Nephron (organoid): ENCODE measurements around the gene RER1.

ENCODE experiments used
- H3K27ac Mint-ChIP-seq, 3 experiments: 2 replicates each; pipeline ENCODE4 v1.8.0; 2020; ENCODE audit warnings: mixed read lengths in 3 of 3, mild to moderate bottlenecking in 2 of 3, moderate library complexity in 1 of 3
- H3K27me3 Mint-ChIP-seq: 2 replicates; pipeline ENCODE4 v1.8.0; 2021; ENCODE audit warnings: low read depth, mild to moderate bottlenecking, moderate library complexity, mixed read lengths
- H3K36me3 Mint-ChIP-seq: 2 replicates; pipeline ENCODE4 v1.8.0; 2020; ENCODE audit warnings: low read depth, mixed read lengths
- H3K4me1 Mint-ChIP-seq: 2 replicates; pipeline ENCODE4 v1.8.0; 2020; ENCODE audit warnings: mixed read lengths
- H3K4me3 Mint-ChIP-seq, 3 experiments: 2 replicates each; pipeline ENCODE4 v1.8.0; 2020; ENCODE audit warnings: mild to moderate bottlenecking in 3 of 3, mixed read lengths in 3 of 3, moderate library complexity in 2 of 3
- H3K9me3 Mint-ChIP-seq: 2 replicates; pipeline ENCODE4 v1.8.0; 2020; ENCODE audit warnings: mixed read lengths
- TF ChIP-seq, protein P1 (sequence below), 3 experiments: fragments of 200-600 bp; sonication (generic); IDR thresholded peaks; one replicate each; pipeline ENCODE4 v1.5.0; 2021; ENCODE audit warnings: antibody characterized with exemption in 3 of 3; ENCODE audit not compliant: unreplicated experiment in 3 of 3

RER1 gene

DNA sequence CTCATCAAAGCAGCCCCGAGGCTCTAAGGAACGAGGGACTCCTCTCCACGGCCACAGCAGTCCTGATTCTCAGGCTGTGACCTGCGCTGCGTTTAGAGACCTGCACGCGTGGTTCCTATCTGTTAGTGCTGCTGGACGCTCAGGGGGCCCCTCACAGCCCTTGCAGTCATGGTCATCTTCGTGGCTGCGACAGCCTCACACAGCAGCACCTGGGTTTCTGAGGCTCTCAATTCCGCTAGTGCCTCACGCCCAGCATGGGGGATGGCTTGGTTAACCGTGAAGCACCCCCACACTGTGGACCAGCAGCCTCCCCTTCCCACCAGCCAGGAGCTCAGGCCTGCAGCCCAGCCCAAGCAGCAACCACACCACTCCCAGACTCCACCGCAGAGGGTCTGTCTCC, 8.1 kb upstream of the RER1 start:
- Mint-ChIP-seq H3K27ac (no peak overlapping the region), H3K9me3 (no peaks in the 10 kb centered on the region), H3K27me3 (peaks cover 3% of the 10 kb centered on the region), H3K36me3 (peaks cover 4% of the 10 kb centered on the region), H3K4me3 (no peak overlapping the region), H3K4me1 (peaks cover 24% of the 10 kb centered on the region)
- TF ChIP-seq, protein P1, sequence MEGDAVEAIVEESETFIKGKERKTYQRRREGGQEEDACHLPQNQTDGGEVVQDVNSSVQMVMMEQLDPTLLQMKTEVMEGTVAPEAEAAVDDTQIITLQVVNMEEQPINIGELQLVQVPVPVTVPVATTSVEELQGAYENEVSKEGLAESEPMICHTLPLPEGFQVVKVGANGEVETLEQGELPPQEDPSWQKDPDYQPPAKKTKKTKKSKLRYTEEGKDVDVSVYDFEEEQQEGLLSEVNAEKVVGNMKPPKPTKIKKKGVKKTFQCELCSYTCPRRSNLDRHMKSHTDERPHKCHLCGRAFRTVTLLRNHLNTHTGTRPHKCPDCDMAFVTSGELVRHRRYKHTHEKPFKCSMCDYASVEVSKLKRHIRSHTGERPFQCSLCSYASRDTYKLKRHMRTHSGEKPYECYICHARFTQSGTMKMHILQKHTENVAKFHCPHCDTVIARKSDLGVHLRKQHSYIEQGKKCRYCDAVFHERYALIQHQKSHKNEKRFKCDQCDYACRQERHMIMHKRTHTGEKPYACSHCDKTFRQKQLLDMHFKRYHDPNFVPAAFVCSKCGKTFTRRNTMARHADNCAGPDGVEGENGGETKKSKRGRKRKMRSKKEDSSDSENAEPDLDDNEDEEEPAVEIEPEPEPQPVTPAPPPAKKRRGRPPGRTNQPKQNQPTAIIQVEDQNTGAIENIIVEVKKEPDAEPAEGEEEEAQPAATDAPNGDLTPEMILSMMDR (IDR thresholded peaks at IDR 0.05; ENCODE audit: unreplicated experiment in 3 of 3): no peak

DNA sequence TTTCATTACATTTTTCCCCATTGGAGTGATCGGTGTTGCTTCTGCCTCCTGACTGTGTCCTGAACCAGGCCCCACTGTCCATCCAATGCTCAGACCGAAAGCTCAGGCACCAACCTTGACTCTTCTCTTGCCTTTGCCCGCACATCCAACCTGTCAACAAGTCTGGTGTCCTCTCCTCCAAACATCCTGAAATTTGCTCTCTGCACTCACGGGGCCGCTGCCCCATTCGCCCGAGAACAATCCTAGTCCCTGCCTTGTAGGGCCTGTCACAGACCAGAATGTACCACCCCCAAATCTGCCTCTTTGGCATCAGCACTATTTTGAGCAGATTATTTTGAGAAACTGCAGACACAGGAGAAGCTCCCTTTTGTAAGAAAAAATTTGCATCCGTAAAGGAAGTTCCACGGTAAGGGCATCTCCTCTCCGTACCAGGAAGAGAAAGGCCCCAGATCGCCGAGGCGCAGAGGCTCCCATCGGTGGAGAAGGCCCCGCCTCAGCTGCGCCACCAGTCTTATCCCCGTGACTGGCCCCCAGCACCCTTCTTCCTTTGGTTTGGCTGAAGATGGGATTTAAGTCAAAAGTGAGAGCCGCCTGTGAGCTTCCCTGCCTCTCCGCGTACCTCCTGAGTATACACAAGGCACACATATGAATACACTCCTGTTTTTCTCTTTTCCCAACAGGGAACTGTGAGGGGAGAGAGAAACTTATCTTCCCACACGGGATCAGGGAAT, 7.3 kb upstream of the RER1 start:
- TF ChIP-seq, protein P1 (IDR thresholded peaks at IDR 0.05; ENCODE audit: unreplicated experiment in 3 of 3): no peak
- Mint-ChIP-seq H3K27ac (peak overlapping the region in 1 of 3 experiments; percentile 14), H3K36me3 (peaks cover 4% of the 10 kb centered on the region), H3K27me3 (peaks cover 3% of the 10 kb centered on the region), H3K4me1 (peaks cover 18% of the 10 kb centered on the region), H3K9me3 (no peaks in the 10 kb centered on the region), H3K4me3 (peak overlapping the region in 2 of 3 experiments; percentile 25 to 29)

DNA sequence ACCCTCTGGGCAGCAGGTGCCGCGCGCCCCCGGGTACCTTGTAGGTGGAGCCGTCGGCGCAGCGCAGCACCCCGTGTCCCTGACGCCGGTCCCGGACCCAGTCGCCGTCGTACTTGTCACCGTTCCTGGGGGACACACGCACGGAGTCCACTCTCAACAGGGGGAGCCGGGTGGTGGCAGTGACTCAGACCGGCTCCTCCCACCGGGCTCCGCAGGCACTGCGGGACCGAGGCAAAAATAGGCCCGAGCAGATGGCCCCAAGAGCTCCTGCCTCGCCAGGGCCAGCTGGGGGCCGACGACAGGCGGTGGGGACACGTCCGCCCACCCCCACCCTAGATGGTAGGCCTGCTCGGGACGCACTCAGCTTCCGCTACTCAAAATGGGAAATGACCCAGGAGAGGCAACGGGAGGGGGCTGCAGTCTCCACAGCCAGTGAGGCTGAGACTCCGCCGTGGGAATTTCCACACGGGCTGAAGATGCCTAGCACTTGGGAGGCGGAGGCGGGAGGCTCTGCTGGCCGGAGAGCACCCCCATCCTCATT, 6.6 kb upstream of the RER1 start:
- H3K27ac Mint-ChIP-seq: no peak overlapping the region
- H3K4me1 Mint-ChIP-seq: peaks cover 20% of the 10 kb centered on the region
- TF ChIP-seq, protein P1 (IDR thresholded peaks at IDR 0.05; ENCODE audit: unreplicated experiment in 3 of 3): no peak
- no peaks in the 10 kb centered on the region for H3K9me3 Mint-ChIP-seq
- peaks cover 3% of the 10 kb centered on the region for H3K27me3 Mint-ChIP-seq
- peaks cover 4% of the 10 kb centered on the region for H3K36me3 Mint-ChIP-seq
- peak overlapping the region in 1 of 3 experiments; percentile 42 for H3K4me3 Mint-ChIP-seq

DNA sequence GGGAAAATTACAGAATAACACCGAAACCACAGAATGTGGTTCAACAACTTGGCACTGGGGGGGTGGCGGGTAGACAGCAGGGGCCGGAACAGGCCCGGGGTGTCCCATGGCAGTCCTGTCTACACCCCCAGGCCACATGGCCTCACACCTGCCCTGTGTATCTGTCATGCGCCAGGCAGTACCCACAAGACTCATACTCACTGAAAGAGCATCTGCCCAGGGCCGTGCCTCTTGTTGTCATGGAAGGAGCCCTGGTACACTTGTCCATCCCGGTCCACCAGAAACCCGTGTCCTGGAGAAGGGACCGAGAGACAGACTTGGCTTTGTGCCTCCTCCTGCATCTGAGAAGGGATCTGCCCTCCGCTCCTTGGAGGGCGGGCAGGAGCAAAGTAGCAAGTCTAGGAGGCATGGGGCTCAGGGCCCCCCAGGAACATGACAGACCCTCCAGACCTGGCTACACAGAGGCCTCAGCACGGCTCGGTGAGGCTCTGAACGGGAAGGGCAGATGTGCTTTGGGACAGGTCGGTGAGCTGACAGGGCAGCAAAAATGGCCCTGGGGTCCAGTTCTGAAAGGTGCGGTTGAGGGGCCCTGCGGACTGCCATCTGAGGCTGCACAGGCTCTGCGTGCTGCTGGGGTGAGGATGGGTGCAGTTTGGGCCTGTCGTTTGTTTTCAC, 5.9 kb upstream of the RER1 start:
- peaks cover 3% of the 10 kb centered on the region for H3K27me3 Mint-ChIP-seq
- H3K4me3 Mint-ChIP-seq: peak overlapping the region in 1 of 3 experiments; percentile 42

DNA sequence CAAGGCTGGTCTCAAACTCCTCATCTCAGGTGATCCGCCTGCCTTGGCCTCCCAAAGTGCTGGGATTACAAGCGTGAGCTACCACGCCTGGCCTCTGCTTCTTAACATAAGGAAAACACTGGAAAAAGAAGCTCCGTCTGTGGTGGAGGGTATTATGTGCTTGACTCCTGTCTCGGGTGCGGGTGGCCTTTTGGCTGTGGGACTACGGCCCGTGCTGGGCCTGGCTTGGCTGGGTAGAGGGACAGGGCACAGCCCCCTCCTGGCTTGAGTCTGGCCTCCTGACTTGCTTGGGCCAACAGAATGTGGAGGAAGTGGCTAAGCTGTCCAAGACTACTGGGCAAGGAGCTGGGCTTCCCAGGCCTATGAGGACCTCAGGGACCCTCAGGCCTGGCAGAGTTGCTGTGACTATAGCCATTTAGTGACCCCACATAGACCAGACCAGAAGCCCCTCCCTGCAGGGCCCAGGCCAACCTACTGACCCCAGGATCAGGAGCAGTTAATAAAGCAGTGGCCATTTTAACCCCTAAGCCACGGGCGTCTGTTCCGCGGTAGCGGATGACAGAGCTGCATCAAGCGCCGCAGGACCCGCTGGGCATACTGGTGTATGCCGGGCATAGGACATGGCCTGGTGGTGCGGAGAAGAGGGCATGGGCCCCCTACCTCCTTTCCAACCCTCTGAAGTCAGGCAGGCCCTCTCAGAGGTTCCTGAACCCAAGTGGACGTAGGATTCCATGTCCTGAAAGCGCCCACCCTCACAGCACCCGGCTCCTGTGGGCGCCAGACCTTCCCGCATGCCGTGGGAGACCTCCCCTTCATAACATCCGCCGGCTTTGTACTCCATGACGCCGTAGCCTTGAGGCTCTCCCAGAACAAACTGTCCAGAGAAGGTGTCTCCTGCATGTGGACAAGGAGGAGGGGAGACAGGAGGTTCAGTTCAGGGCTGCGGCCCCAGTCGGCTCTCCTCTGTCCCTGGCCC, 4.7 kb upstream of the RER1 start:
- Mint-ChIP-seq H3K9me3 (no peaks in the 10 kb centered on the region), H3K4me1 (peaks cover 24% of the 10 kb centered on the region), H3K27me3 (peaks cover 3% of the 10 kb centered on the region), H3K36me3 (peaks cover 4% of the 10 kb centered on the region), H3K27ac (no peak overlapping the region), H3K4me3 (peak overlapping the region in 1 of 3 experiments; percentile 29)
- TF ChIP-seq, protein P1 (IDR thresholded peaks at IDR 0.05; ENCODE audit: unreplicated experiment in 3 of 3): no peak

More for the DNA sequence above, 5.9 kb upstream of the RER1 start:
- TF ChIP-seq, protein P1 (IDR thresholded peaks at IDR 0.05; ENCODE audit: unreplicated experiment in 3 of 3): no peak
- Mint-ChIP-seq H3K27ac (peak overlapping the region in 1 of 3 experiments; percentile 25), H3K9me3 (no peaks in the 10 kb centered on the region), H3K4me1 (peaks cover 24% of the 10 kb centered on the region), H3K36me3 (peaks cover 4% of the 10 kb centered on the region)
